ENCODE results near the gene SCNN1A. TPM values are rescaled to one million over a fixed set of nuclear protein-coding genes. Genes with fewer than 3 reads are reported as not detected.

The SCNN1A gene
- total and polyA plus RNA-seq, 9 donors = 0.17 to 4.1 (median 0.24) TPM; not detected in 2

DNA sequence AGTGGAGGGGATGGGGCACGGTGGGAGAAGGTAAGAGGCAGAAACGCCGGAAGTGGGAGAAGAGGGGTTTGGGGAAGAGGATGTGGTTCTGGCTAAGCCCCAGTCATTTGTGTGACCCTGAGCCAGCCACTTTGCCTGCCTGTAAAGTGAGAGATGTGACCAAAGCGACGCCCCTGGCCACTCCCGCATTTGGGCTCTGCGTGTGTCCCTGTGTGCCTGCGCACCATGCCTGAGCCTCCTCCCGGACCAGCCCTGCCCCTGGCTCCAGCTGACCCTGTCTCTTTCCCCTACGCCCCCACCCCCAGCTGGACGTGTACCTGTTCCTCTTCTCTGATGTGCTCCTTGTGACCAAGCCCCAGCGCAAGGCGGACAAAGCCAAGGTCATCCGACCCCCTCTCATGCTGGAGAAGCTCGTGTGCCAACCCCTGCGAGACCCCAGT lies 56.9 kb downstream of the SCNN1A start:
- Histone ChIP-seq H3K4me3 (ENCODE audit: low read length) (no peak overlapping the region), H3K27me3 (ENCODE audit: control insufficient read depth, insufficient read depth, low read length) (peaks cover 9% of the 10 kb centered on the region), H3K36me3 (ENCODE audit: control insufficient read depth, insufficient read depth, low read length) (no peaks in the 10 kb centered on the region), H3K27ac (ENCODE audit: low read length) (no peak overlapping the region), H3K4me1 (ENCODE audit: control insufficient read depth, insufficient read depth, low read length) (peaks cover 17% of the 10 kb centered on the region), H3K9me3 (replicated peaks; ENCODE audit: control insufficient read depth, low read depth, low read length) (no peaks in the 10 kb centered on the region)
- WGBS (ENCODE audit: insufficient coverage) = 73% methylated on average over 14 of the region's 16 CpGs
- no peak for DNase-seq

- Histone ChIP-seq H3K9me3 (replicated peaks; ENCODE audit: control insufficient read depth, low read depth, low read length) (no peaks in the 10 kb centered on the region), H3K36me3 (ENCODE audit: control insufficient read depth, insufficient read depth, low read length) (no peaks in the 10 kb centered on the region), H3K27ac (ENCODE audit: low read length) (no peak overlapping the region), H3K27me3 (ENCODE audit: control insufficient read depth, insufficient read depth, low read length) (peaks cover 9% of the 10 kb centered on the region), H3K4me1 (ENCODE audit: control insufficient read depth, insufficient read depth, low read length) (peaks cover 11% of the 10 kb centered on the region), H3K4me3 (ENCODE audit: low read length) (no peak overlapping the region)
- DNase-seq = peak; percentile 5
- WGBS (ENCODE audit: insufficient coverage) = 81% methylated on average over 16 of the region's 21 CpGs
Observed at GRCh38 chr12:6317693-6318439, 57.5 kb downstream of the SCNN1A start.

DNA sequence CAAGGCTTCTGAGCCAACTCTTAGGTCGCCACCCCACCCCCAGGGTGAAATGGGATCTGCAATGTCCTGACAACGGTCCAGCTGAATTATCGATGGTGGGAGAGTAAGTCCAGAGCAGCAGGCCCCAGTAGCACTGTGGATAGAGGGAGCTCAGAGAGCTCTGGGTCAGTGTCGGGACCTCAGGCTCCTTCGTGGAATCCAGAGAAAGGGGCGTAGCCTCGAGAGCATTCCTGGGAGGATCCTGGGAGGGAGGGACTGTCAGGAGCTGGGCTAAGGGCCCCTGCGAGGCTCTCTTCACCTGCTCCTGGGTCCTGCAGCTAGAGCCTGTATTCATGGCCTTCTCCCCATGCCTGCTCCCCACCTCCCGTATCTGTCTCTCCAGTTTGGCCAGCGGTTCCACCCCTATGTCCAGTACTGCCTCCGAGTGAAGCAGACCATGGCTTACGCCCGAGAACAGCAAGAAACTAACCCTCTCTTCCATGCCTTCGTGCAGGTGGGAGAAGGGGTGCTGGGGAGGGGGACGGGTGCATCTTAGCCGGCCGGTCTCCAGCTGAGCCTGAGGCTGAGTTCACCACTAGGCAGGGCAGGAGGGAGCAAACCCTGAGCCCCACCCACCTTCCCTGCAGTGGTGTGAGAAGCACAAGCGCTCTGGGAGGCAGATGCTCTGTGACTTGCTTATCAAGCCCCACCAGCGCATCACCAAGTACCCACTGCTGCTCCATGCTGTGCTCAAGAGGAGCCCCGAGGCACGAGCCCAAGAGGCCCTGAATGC lies 58.3 kb downstream of the SCNN1A start:
- H3K27me3 ChIP-seq (ENCODE audit: control insufficient read depth, insufficient read depth, low read length) = peaks cover 9% of the 10 kb centered on the region
- no peaks in the 10 kb centered on the region for H3K9me3 ChIP-seq (replicated peaks; ENCODE audit: control insufficient read depth, low read depth, low read length)
- H3K27ac ChIP-seq (ENCODE audit: low read length) = no peak overlapping the region
- DNase-seq = peak; percentile 7
- H3K4me1 ChIP-seq (ENCODE audit: control insufficient read depth, insufficient read depth, low read length) = peaks cover 10% of the 10 kb centered on the region
- no peak overlapping the region for H3K4me3 ChIP-seq (ENCODE audit: low read length)
- 47% methylated on average over 9 of the region's 21 CpGs for WGBS (ENCODE audit: insufficient coverage)
- no peaks in the 10 kb centered on the region for H3K36me3 ChIP-seq (ENCODE audit: control insufficient read depth, insufficient read depth, low read length)

DNA sequence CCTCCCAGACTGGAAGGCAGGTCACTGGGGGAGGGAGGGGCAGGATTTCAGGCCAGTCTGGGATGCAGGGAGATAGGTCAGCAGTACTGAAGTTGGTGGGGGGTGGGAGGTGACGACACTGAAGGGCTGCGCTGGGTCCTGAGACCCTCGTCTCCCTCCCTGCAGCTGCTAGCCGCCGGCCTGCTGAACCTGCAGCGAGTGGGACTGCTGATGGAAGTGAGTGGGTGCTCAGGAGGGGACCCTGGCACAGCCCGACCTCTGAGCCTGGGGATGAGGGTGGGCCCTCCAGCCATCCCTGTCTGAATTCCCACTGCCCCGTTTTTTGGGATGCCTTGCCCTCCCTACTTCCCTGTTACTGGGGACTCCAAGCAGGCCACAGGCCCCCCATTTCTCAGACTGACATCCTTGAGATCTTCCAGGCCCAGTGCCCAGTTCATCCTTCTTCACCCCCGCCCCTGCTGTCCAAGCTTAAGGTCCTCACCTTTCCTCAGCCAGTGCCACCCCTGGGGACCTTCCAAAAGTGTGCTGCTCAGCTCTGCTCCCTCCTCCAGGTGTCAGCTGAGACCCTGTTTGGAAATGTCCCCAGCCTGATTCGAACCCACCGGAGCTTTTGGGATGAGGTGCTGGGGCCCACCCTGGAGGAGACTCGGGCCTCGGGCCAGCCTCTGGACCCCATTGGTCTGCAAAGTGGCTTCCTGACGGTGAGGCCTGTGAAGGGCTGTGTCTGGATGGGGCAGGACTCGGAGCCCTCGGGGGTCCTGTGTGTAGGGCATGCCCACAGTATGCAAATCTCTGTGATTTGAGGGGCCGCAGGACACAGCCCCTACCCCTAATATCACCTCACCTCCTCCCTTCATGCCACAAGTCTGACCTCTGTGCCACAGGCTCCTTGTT lies 59.4 kb downstream of the SCNN1A start:
- H3K4me3 ChIP-seq (ENCODE audit: low read length) = no peak overlapping the region
- H3K9me3 ChIP-seq (replicated peaks; ENCODE audit: control insufficient read depth, low read depth, low read length) = no peaks in the 10 kb centered on the region
- 67% methylated on average over 9 of the region's 17 CpGs for WGBS (ENCODE audit: insufficient coverage)
- peak; percentile 6 for DNase-seq
- no peak overlapping the region for H3K27ac ChIP-seq (ENCODE audit: low read length)
- H3K36me3 ChIP-seq (ENCODE audit: control insufficient read depth, insufficient read depth, low read length) = no peaks in the 10 kb centered on the region
- H3K27me3 ChIP-seq (ENCODE audit: control insufficient read depth, insufficient read depth, low read length) = peaks cover 12% of the 10 kb centered on the region
- peaks cover 9% of the 10 kb centered on the region for H3K4me1 ChIP-seq (ENCODE audit: control insufficient read depth, insufficient read depth, low read length)

GRCh38 chr12:6315184-6315583 lies 60.2 kb downstream of the SCNN1A start:
- peak; percentile 2 for DNase-seq
- no peaks in the 10 kb centered on the region for H3K9me3 ChIP-seq (replicated peaks; ENCODE audit: control insufficient read depth, low read depth, low read length)
- peaks cover 15% of the 10 kb centered on the region for H3K27me3 ChIP-seq (ENCODE audit: control insufficient read depth, insufficient read depth, low read length)
- 92% methylated on average over 4 of the region's 6 CpGs for WGBS (ENCODE audit: insufficient coverage)
- H3K36me3 ChIP-seq (ENCODE audit: control insufficient read depth, insufficient read depth, low read length) = no peaks in the 10 kb centered on the region
- H3K27ac ChIP-seq (ENCODE audit: low read length) = no peak overlapping the region
- no peak overlapping the region for H3K4me3 ChIP-seq (ENCODE audit: low read length)
- H3K4me1 ChIP-seq (ENCODE audit: control insufficient read depth, insufficient read depth, low read length) = peaks cover 14% of the 10 kb centered on the region

GRCh38 chr12:6314776-6315175 lies 60.6 kb downstream of the SCNN1A start:
- 86% methylated on average over 9 of the region's 9 CpGs for WGBS (ENCODE audit: insufficient coverage)
- Histone ChIP-seq H3K4me3 (ENCODE audit: low read length) (no peak overlapping the region), H3K9me3 (replicated peaks; ENCODE audit: control insufficient read depth, low read depth, low read length) (no peaks in the 10 kb centered on the region), H3K4me1 (ENCODE audit: control insufficient read depth, insufficient read depth, low read length) (peaks cover 16% of the 10 kb centered on the region), H3K27me3 (ENCODE audit: control insufficient read depth, insufficient read depth, low read length) (peaks cover 19% of the 10 kb centered on the region), H3K36me3 (ENCODE audit: control insufficient read depth, insufficient read depth, low read length) (no peaks in the 10 kb centered on the region), H3K27ac (ENCODE audit: low read length) (no peak overlapping the region)
- peak; percentile 6 for DNase-seq

DNA sequence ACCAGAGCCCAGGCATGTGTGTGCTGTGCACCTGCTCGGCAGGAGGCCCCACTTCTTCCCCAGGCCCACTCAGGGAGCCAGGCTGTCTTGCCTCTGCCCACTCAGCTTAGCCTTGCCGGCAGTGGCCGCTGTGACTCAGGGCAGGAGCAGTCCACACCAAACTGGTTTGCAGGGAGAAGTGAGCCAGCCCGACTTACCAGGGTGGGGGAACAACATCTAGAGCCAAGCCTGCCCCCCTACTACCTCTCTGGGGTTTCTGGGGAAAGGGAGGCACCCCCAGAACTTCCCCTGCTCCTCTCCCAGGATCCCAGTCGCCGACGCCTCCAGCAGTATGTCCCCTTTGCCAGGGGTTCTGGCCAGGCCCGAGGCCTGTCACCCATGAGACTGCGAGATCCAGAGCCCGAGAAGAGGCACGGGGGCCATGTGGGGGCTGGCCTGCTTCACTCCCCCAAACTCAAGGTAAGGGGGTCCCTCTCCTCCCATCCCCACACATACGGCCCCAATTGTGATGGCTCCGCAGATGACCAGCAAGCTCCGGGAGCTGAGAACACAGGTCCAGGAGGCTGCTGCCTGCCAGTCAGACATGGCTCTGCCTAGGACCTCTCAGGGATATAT lies 61.9 kb downstream of the SCNN1A start:
- H3K36me3 ChIP-seq (ENCODE audit: control insufficient read depth, insufficient read depth, low read length) = no peaks in the 10 kb centered on the region
- peaks cover 16% of the 10 kb centered on the region for H3K27me3 ChIP-seq (ENCODE audit: control insufficient read depth, insufficient read depth, low read length)
- WGBS (ENCODE audit: insufficient coverage) = 80% methylated on average over 11 of the region's 14 CpGs
- no peak for DNase-seq
- H3K4me1 ChIP-seq (ENCODE audit: control insufficient read depth, insufficient read depth, low read length) = peaks cover 23% of the 10 kb centered on the region
- no peaks in the 10 kb centered on the region for H3K9me3 ChIP-seq (replicated peaks; ENCODE audit: control insufficient read depth, low read depth, low read length)
- H3K4me3 ChIP-seq (ENCODE audit: low read length) = no peak overlapping the region
- no peak overlapping the region for H3K27ac ChIP-seq (ENCODE audit: low read length)

- WGBS (ENCODE audit: insufficient coverage) = 66% methylated on average over 7 of the region's 11 CpGs
- no peak overlapping the region for H3K27ac ChIP-seq (ENCODE audit: low read length)
- DNase-seq = no peak
- H3K4me3 ChIP-seq (ENCODE audit: low read length) = no peak overlapping the region
- no peaks in the 10 kb centered on the region for H3K36me3 ChIP-seq (ENCODE audit: control insufficient read depth, insufficient read depth, low read length)
- H3K4me1 ChIP-seq (ENCODE audit: control insufficient read depth, insufficient read depth, low read length) = peaks cover 29% of the 10 kb centered on the region
- H3K9me3 ChIP-seq (replicated peaks; ENCODE audit: control insufficient read depth, low read depth, low read length) = no peaks in the 10 kb centered on the region
- peaks cover 13% of the 10 kb centered on the region for H3K27me3 ChIP-seq (ENCODE audit: control insufficient read depth, insufficient read depth, low read length)
Observed at GRCh38 chr12:6312529-6313325, 62.6 kb downstream of the SCNN1A start.

GRCh38 chr12:6311822-6312528 lies 63.4 kb downstream of the SCNN1A start:
- no peaks in the 10 kb centered on the region for H3K9me3 ChIP-seq (replicated peaks; ENCODE audit: control insufficient read depth, low read depth, low read length)
- no peak overlapping the region for H3K27ac ChIP-seq (ENCODE audit: low read length)
- peaks cover 13% of the 10 kb centered on the region for H3K27me3 ChIP-seq (ENCODE audit: control insufficient read depth, insufficient read depth, low read length)

More at GRCh38 chr12:6311822-6312528, 63.4 kb downstream of the SCNN1A start:
- no peak for DNase-seq
- 64% methylated on average over 3 of the region's 8 CpGs for WGBS (ENCODE audit: insufficient coverage)
- H3K4me3 ChIP-seq (ENCODE audit: low read length) = no peak overlapping the region
- no peaks in the 10 kb centered on the region for H3K36me3 ChIP-seq (ENCODE audit: control insufficient read depth, insufficient read depth, low read length)
- peaks cover 35% of the 10 kb centered on the region for H3K4me1 ChIP-seq (ENCODE audit: control insufficient read depth, insufficient read depth, low read length)

Measured in muscle of leg (tissue), 11 donors.